ENCODE data around the gene RBM23. TPM values are rescaled to one million over a fixed set of nuclear protein-coding genes. Genes with fewer than 3 reads are reported as not detected.
"Not testable (repeated sequence)": the region's sequence is repeated elsewhere in the genome, so short reads cannot be mapped to it uniquely, and the experiment has no call there.

RBM23 gene
- 69.1 TPM for polyA plus RNA-seq (2013, experiment 1 of 4)
- polyA plus RNA-seq (2013, experiment 2 of 4), result 75.9 TPM
- 55.1 TPM for polyA plus RNA-seq (2013, experiment 3 of 4)
- 60.9 TPM for polyA plus RNA-seq (2013, experiment 4 of 4)

DNA sequence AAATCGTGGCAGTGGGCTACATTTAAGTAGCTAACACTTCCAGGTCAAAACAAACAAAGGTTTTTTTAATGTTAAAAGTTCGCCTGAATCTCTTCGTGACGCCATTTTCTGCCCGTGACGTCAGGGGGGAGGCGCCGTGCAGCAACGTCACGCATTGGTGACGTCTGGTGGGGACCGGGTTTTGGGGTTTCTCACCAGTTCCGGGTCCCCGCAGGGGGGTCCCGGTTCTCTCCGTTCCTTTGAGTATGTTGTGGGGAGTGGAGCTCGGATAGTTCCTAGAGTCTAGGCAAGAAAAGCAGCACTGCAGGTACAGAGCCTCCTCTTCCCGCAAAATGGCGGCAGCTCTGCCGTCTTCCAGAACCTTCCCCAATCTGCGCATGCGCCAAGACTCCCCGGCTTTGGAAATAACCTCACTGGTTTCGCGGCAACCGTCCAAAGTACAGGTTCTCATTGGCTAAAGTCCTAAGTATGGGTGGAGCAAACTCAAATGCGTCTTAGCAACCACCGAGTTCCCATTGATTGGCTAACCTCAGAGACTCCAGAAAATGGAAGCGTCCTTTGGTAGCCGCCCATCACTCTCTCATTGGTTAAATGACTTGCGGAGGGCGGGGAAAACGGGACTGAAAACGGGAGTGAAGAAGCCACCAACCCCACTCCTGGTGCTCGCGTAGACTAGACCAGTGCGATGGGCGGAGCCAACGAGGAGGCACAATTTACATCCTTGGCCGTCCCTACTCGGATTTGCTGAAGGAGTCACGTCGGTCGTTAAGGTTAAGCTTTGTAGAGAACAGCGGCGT lies at the start of gene RBM23:
Gene RBM23 (minus strand): TSS at position 346 of the 797 bp plus-strand sequence.
- 0% methylated on average over 46 of the region's 46 CpGs for WGBS, 2 experiments
- Histone ChIP-seq H3K27me3 (ENCODE audit: control insufficient read depth, insufficient read depth, low read length, poor library complexity, severe bottlenecking) (no peaks in the 10 kb centered on the region), H3K27ac (ENCODE audit: insufficient read depth, low read depth, low read length, poor library complexity, severe bottlenecking) (peak within 1 kb of the TSS; percentile 98), H3K9me3 (ENCODE audit: control insufficient read depth, low read length) (no peaks in the 10 kb centered on the region), H3K4me3 (ENCODE audit: insufficient read depth, low read depth, low read length) (peak within 1 kb of the TSS; percentile 53), H3K4me1 (ENCODE audit: control insufficient read depth, insufficient read depth, low read length) (peaks cover 8% of the 10 kb centered on the region), H3K36me3 (ENCODE audit: control insufficient read depth, insufficient read depth, low read length) (peaks cover 31% of the 10 kb centered on the region)

DNA sequence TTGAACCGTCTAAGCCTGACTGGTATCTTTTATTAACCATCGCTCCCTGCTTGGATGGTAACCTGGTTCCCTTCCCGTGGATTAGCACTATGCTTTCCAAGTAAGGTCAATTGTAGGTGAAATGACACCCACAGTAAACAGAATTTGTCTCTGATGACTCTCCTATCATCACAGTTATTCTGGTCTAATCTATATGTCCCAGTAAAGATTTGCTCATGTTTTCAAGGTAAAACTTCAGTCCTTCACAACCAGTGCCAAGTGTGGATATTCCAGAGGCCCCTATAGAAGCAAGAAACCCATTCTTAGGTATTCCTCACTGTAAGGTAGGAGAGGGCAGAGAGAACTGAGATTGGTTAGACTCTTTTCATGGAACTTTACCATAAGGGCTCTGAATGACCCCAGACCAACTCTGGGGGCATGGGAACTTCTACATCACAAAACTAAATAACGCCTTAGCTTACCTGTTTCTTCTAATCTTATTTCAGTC lies 47.9 kb upstream of the RBM23 start:
- no peak overlapping the region for H3K4me3 ChIP-seq (ENCODE audit: insufficient read depth, low read depth, low read length)
- H3K36me3 ChIP-seq (ENCODE audit: control insufficient read depth, insufficient read depth, low read length), result peaks cover 12% of the 10 kb centered on the region
- no peaks in the 10 kb centered on the region for H3K9me3 ChIP-seq (ENCODE audit: control insufficient read depth, low read length)
- H3K27me3 ChIP-seq (ENCODE audit: control insufficient read depth, insufficient read depth, low read length, poor library complexity, severe bottlenecking), result no peaks in the 10 kb centered on the region
- no peak overlapping the region for H3K27ac ChIP-seq (ENCODE audit: insufficient read depth, low read depth, low read length, poor library complexity, severe bottlenecking)
- H3K4me1 ChIP-seq (ENCODE audit: control insufficient read depth, insufficient read depth, low read length), result no peaks in the 10 kb centered on the region
- 83 to 91% methylated on average over 4 of the region's 4 CpGs for WGBS, 2 experiments

DNA sequence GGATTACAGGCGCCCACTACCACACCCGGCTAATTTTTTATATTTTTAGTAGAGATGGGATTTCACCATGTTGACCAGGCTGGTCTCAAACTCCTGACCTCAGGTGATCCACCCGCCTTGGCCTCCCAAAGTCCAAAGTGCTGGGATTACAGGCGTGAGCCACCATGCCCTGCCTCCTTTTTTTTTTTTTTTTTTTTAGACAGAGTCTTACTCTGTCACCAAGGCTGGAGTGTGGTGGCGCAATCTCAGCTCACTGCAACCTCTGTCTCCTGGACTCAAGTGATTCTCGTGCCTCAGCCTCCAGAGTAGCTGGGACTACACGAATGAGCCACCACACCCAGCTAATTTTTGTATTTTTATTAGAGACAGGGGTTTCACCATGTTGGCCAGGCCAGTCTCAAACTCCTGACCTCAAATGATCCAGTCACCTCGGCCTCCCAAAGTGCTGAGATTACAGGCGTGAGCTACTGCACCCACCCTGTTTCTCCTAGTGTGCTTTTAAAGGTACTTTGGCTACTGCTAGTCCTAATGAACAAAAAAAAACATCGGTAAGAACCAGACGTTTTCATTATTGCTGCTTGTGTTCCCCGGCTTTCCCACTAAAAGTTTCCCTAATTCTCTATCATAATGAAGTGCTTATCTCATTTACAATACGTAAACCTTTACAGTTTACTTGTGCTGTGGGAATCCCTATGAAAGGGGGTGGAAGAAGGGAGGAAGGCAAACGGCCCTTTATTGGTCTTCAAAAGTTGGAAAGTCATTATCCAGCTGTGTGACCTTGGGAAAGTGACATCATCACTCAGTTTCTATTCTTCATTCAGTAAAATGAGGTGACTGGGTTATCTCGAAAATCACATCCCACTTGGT lies 47.2 kb upstream of the RBM23 start:
- not testable (repeated sequence) for H3K27ac ChIP-seq (ENCODE audit: insufficient read depth, low read depth, low read length, poor library complexity, severe bottlenecking); H3K4me1 ChIP-seq (ENCODE audit: control insufficient read depth, insufficient read depth, low read length); H3K27me3 ChIP-seq (ENCODE audit: control insufficient read depth, insufficient read depth, low read length, poor library complexity, severe bottlenecking); H3K9me3 ChIP-seq (ENCODE audit: control insufficient read depth, low read length); H3K36me3 ChIP-seq (ENCODE audit: control insufficient read depth, insufficient read depth, low read length); H3K4me3 ChIP-seq (ENCODE audit: insufficient read depth, low read depth, low read length)
- 87 to 88% methylated on average over 15 of the region's 15 CpGs for WGBS, 2 experiments

DNA sequence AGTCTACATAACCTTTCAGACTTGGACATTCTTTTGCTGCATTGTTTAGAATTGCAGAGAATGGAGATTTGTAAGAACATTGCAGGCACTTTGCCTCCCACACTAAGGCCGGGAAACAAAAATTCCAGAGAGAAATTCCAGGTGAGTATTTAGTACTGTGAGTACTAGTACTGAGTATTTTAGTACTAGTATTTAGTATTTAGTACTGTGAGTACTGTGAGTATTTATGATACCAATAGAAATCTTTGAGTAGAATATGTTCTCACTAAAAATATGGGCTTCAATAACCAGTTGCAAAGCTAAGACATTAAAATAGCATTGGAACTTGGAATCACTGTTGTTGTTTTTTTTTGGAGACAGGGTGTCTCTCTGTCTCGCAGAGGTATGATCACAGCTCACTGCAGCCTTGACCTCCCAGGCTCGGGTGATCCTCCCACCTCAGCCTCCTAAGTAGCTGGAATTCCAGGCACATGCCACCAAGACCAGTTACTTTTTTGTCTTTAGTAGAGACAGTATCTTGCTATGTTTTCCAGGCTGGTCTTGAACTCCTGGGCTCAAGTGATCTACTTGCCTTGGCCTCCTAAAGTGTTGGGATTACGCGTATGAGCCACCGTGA lies 43.2 kb upstream of the RBM23 start:
- no peaks in the 10 kb centered on the region for H3K4me1 ChIP-seq (ENCODE audit: control insufficient read depth, insufficient read depth, low read length)
- no peaks in the 10 kb centered on the region for H3K9me3 ChIP-seq (ENCODE audit: control insufficient read depth, low read length)
- no peak overlapping the region for H3K4me3 ChIP-seq (ENCODE audit: insufficient read depth, low read depth, low read length)
- H3K27me3 ChIP-seq (ENCODE audit: control insufficient read depth, insufficient read depth, low read length, poor library complexity, severe bottlenecking), result no peaks in the 10 kb centered on the region
- no peaks in the 10 kb centered on the region for H3K36me3 ChIP-seq (ENCODE audit: control insufficient read depth, insufficient read depth, low read length)
- no peak overlapping the region for H3K27ac ChIP-seq (ENCODE audit: insufficient read depth, low read depth, low read length, poor library complexity, severe bottlenecking)
- 93 to 97% methylated on average over 3 to 6 of the region's 6 CpGs for WGBS, 2 experiments

DNA sequence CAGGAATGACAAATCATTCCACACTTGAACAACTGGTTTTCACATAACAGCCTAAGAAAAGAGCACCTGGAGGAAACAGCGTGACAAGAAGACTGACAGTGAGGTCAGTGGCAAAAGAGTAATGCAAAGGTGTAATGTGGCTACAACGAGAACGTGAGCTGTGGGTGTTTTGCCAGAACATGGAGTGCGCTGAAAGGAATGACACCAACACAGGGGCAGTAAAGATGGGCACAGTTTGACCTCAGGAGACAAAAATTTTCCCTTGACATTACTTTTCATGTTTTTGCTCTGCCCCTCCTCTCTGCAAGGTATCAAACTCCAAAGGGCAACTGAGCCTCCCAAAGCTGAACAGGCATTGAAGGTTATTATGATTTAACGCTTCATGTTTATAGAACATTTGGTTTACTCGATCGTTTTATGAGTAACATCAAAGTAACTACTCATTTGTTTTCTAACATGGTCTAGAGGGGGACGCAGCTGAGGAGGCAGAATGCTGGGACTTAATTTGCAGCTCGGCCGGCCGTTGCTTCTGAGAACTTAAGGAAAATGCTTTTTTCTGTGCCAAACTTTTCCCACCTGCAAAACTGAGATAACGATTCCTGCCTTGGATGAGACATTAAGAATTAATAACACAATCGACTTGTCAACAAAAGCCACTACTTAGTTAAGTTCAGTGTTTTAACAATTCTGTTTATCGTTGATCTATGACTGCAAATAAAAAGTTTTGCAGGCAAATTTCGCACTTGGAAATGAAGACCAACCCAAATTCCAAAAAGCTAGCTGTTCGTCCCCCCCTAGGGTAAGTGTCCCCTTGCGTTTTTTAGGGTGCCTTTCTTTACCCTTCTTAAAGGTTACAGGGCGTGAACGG lies 37.0 kb upstream of the RBM23 start:
- H3K4me3 ChIP-seq (ENCODE audit: insufficient read depth, low read depth, low read length), result peak overlapping the region; percentile 70
- 35 to 36% methylated on average over 19 of the region's 19 CpGs for WGBS, 2 experiments
- no peaks in the 10 kb centered on the region for H3K27me3 ChIP-seq (ENCODE audit: control insufficient read depth, insufficient read depth, low read length, poor library complexity, severe bottlenecking)
- H3K9me3 ChIP-seq (ENCODE audit: control insufficient read depth, low read length), result no peaks in the 10 kb centered on the region
- peaks cover 12% of the 10 kb centered on the region for H3K36me3 ChIP-seq (ENCODE audit: control insufficient read depth, insufficient read depth, low read length)
- H3K27ac ChIP-seq (ENCODE audit: insufficient read depth, low read depth, low read length, poor library complexity, severe bottlenecking), result peak overlapping the region; percentile 93
- peaks cover 5% of the 10 kb centered on the region for H3K4me1 ChIP-seq (ENCODE audit: control insufficient read depth, insufficient read depth, low read length)

DNA sequence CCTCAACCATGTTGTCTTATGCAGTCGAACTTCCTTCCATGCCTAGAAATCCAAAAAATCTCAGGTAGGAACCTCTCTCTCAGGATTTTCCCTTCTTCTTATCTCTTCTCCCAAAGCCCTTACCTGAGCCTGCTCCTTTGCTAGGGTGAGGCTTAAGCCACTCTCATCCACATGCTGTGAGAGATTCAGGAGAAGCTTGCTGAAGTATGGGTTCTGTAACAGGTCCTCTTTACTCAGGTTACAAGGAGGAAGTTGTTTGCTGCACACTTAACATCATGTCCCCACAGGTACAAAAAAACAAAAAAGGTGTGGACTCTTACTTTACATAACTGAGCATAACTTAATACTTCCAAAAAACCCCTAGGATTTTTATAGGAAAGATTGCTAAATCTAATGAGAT lies 33.5 kb upstream of the RBM23 start:
- H3K27ac ChIP-seq (ENCODE audit: insufficient read depth, low read depth, low read length, poor library complexity, severe bottlenecking), result no peak overlapping the region
- 85 to 97% methylated on average over 1 of the region's 1 CpG for WGBS, 2 experiments
- H3K9me3 ChIP-seq (ENCODE audit: control insufficient read depth, low read length), result no peaks in the 10 kb centered on the region
- no peak overlapping the region for H3K4me3 ChIP-seq (ENCODE audit: insufficient read depth, low read depth, low read length)
- H3K36me3 ChIP-seq (ENCODE audit: control insufficient read depth, insufficient read depth, low read length), result peaks cover 27% of the 10 kb centered on the region
- no peaks in the 10 kb centered on the region for H3K27me3 ChIP-seq (ENCODE audit: control insufficient read depth, insufficient read depth, low read length, poor library complexity, severe bottlenecking)
- H3K4me1 ChIP-seq (ENCODE audit: control insufficient read depth, insufficient read depth, low read length), result peaks cover 5% of the 10 kb centered on the region

DNA sequence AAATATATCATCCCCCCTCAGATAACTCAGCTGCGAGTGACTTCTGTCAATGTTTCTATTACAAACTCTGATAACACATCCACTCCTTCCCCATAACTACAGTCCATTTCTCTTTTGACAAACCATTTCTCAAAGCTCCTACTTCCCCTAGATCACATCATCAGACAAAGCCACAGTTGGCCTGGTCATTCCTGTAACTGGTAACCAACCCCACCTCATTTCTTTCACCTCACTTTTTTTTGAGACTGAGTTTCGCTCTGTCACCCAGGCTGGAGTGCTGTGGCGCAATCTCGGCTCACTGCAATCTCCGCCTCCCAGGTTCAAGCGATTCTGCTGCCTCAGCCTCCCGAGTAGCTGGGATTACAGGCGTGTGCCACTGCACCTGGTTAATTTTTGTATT lies 32.8 kb upstream of the RBM23 start:
- H3K36me3 ChIP-seq (ENCODE audit: control insufficient read depth, insufficient read depth, low read length), result peaks cover 33% of the 10 kb centered on the region
- H3K4me1 ChIP-seq (ENCODE audit: control insufficient read depth, insufficient read depth, low read length); H3K27ac ChIP-seq (ENCODE audit: insufficient read depth, low read depth, low read length, poor library complexity, severe bottlenecking); H3K4me3 ChIP-seq (ENCODE audit: insufficient read depth, low read depth, low read length); H3K27me3 ChIP-seq (ENCODE audit: control insufficient read depth, insufficient read depth, low read length, poor library complexity, severe bottlenecking); H3K9me3 ChIP-seq (ENCODE audit: control insufficient read depth, low read length): not testable (repeated sequence)
- WGBS, 2 experiments, result 94% methylated on average over 8 of the region's 8 CpGs

DNA sequence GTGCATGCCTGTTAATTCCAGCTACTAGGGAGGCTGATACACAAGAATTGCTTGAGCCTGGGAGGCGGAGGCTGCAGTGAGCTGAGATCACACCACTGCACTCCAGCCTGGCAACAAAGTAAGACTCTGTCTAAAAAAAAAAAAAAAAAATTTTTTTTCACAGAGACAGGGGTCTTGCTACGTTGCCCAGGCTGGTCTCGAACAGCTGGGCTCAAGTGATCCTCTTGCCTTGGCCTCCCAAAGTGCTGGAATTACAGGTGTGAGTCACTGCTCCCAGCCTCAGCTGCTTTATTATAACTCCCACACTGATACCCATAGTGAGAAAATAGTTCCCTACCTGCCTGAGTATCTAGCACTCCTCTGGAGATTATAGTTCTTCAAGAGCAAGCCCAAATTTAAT lies 26.7 kb upstream of the RBM23 start:
- Histone ChIP-seq H3K4me1 (ENCODE audit: control insufficient read depth, insufficient read depth, low read length) (no peaks in the 10 kb centered on the region), H3K27ac (ENCODE audit: insufficient read depth, low read depth, low read length, poor library complexity, severe bottlenecking) (no peak overlapping the region), H3K9me3 (ENCODE audit: control insufficient read depth, low read length) (no peaks in the 10 kb centered on the region), H3K4me3 (ENCODE audit: insufficient read depth, low read depth, low read length) (no peak overlapping the region), H3K36me3 (ENCODE audit: control insufficient read depth, insufficient read depth, low read length) (peaks cover 26% of the 10 kb centered on the region), H3K27me3 (ENCODE audit: control insufficient read depth, insufficient read depth, low read length, poor library complexity, severe bottlenecking) (no peaks in the 10 kb centered on the region)
- 95 to 98% methylated on average over 3 of the region's 3 CpGs for WGBS, 2 experiments

DNA sequence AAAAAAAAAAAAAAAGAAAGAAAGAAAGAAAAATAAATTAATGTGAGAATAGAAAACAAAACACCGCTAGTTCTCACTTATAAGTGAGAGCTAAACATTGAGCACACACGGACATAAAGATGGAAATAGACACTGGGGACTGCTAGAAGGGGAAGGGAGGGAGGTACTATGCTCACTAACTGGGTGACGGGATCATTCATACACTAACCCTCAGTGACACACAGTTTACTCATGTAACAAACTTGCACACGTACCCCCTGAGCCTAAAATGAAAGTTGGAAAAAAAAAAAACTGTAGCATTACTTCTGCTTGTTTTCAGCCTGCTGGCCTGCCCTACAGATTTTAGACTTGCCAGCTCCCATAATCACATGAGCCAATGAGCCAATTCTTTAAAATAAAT lies 20.7 kb upstream of the RBM23 start:
- no peaks in the 10 kb centered on the region for H3K27me3 ChIP-seq (ENCODE audit: control insufficient read depth, insufficient read depth, low read length, poor library complexity, severe bottlenecking)
- H3K4me1 ChIP-seq (ENCODE audit: control insufficient read depth, insufficient read depth, low read length), result no peaks in the 10 kb centered on the region
- WGBS, 2 experiments, result 92 to 97% methylated on average over 4 of the region's 4 CpGs
- H3K36me3 ChIP-seq (ENCODE audit: control insufficient read depth, insufficient read depth, low read length), result peaks cover 6% of the 10 kb centered on the region
- H3K27ac ChIP-seq (ENCODE audit: insufficient read depth, low read depth, low read length, poor library complexity, severe bottlenecking), result no peak overlapping the region
- no peaks in the 10 kb centered on the region for H3K9me3 ChIP-seq (ENCODE audit: control insufficient read depth, low read length)
- no peak overlapping the region for H3K4me3 ChIP-seq (ENCODE audit: insufficient read depth, low read depth, low read length)

Data from ectodermal cell (in vitro differentiated cells).